Body of pancreas (tissue), 4 donors: Measurements from ENCODE around the gene ZNF236. TPM values are rescaled to one million over a fixed set of nuclear protein-coding genes. Genes with fewer than 3 reads are reported as not detected.
A peak's percentile ranks its signal among the peaks of the same experiment; 100 is the strongest.

ENCODE experiments used
- ATAC-seq: fragments of 150-250 bp; one replicate; pipeline ENCODE4 v1.9.1; 2016
- DNase-seq, 4 donors: peaks; one replicate each; pipeline ENCODE4 v3.0.0-alpha.2; 2019
- H3K27ac ChIP-seq, 4 donors: fragments of 200-600 bp; sonication (generic); 1 replicate in 3 of 4; 2 replicates in 1 of 4; pipeline versions ENCODE4 v1.5.1 to v1.6.1; 2016 to 2019; ENCODE audit warnings: mild to moderate bottlenecking in 1 of 4, mixed read lengths in 1 of 4, moderate library complexity in 1 of 4
- H3K27me3 ChIP-seq, 2 donors: fragments of 200-600 bp; sonication (generic); one replicate each; pipeline ENCODE4 v1.6.0; 2016; ENCODE audit warnings: mild to moderate bottlenecking in 1 of 2
- H3K36me3 ChIP-seq, 2 donors: fragments of 200-600 bp; sonication (generic); replicated peaks in 1 of 2; 2 replicates each; pipeline ENCODE4 v1.5.1; 2016; ENCODE audit warnings: low read depth in 2 of 2; ENCODE audit not compliant: insufficient read depth in 1 of 2
- H3K4me1 ChIP-seq: fragments of 200-600 bp; sonication (generic); one replicate; pipeline ENCODE4 v1.6.0; 2016
- H3K4me3 ChIP-seq, 2 donors: fragments of 200-600 bp; sonication (generic); 1 replicate in 1 of 2; 2 replicates in 1 of 2; pipeline ENCODE4 v1.5.1; 2016 to 2019
- H3K9me3 ChIP-seq, 3 donors: fragments of 200-600 bp; sonication (generic); 1 replicate in 2 of 3; 2 replicates in 1 of 3; pipeline ENCODE4 v1.5.1; 2016
- POLR2A ChIP-seq, 3 donors: fragments of 450-650 bp; IDR thresholded peaks; one replicate each; pipeline ENCODE4 v1.6.1; 2016; ENCODE audit warnings: antibody characterized with exemption in 3 of 3, mild to moderate bottlenecking in 2 of 3
- WGBS, 2 donors: methylation state at CpG; one replicate each; pipeline ENCODE4 v1.1.5; 2017; 5-methylcytosine and 5-hydroxymethylcytosine counted together
- intact Hi-C: fragments of 100-400 bp; cut with DNase I; formaldehyde crosslinking; loops from one replicate; pipeline ENCODE4 v1.15.1; 2023
- total RNA-seq, 2 donors: library from RNA; depleted of rRNA; stranded (reverse); fragments of >200 nt; gene quantifications; one replicate each; pipeline ENCODE4 v1.1.0, GENCODE V29; 2016
- TF ChIP-seq, protein P1 (sequence below), 7 experiments: fragments of 450-650 bp in 4 of 7; fragments of 200-600 bp in 3 of 7; sonication (generic) in 3 of 7; IDR thresholded peaks; one replicate each; pipeline ENCODE4 v1.5.1; 2016 to 2019; ENCODE audit warnings: antibody characterized with exemption in 7 of 7

ZNF236 gene
- total RNA-seq, 2 donors from 2014 or later: 9.6 to 22.7 TPM

DNA sequence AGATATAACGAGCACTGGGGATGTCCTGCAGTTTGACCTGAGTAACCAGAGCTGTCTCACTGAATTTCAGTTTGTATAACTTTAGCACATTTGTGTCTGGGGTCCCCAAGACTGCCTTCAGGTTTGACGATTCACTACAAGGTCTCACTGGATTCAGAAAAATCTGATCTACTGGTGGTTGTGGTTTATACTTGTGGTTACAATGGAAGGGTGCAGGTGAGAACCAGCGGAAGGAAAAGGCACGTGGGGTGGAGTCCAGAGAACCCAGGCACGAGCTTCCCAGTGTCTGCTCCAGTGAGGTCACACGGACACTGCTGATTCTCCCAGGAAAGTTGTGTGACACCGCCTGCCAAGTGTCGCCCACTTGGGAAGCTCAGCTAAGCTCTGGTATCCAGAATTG lies 126.0 kb downstream of the ZNF236 start:
- H3K9me3 ChIP-seq: no peaks in the 10 kb centered on the region
- intact Hi-C loops: no loop called here
- DNase-seq: no peak

DNA sequence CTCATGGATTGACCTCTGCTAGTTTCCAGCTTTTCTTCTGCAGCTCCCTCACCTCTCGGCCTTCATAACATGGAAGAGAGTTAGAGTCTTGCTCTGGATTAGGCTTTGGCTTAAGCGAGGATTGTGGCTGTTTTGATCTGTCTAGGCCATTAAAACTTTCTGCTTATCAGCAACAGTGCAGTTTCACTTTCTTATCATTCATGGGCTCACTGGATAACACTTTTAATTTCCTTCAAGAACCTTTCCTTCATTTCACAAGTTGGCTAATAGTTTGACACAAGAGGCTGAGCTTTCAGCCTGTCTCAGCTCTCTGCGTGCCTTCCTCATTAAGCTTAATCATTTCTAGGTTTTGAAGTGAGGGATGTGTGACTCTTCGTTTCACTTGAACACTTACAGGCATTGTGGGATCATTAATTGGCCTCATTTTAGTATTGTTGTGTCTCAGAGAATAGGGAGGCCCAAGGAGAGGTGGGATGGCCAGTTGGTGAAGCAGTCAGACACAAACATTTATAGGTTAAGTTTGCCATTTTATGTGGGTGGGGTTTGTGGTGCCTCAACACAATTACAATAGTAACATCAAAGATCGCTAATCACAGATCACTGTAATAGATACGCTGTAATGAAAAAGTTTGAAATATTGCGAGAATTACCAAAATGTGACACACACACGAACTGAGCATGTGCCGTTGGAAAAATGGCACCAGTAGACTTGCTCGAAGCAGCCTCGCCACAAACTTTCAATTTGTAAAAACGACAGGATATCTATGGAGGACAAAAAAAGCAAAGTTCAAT lies 129.3 kb downstream of the ZNF236 start:
- Histone ChIP-seq H3K27ac (no peak overlapping the region), H3K4me1 (peaks cover 19% of the 10 kb centered on the region), H3K9me3 (no peaks in the 10 kb centered on the region), H3K27me3 (no peaks in the 10 kb centered on the region), H3K36me3 (no peaks in the 10 kb centered on the region), H3K4me3 (no peak overlapping the region)
- 86% methylated on average over 12 of the region's 12 CpGs for WGBS, 2 donors
- no peak for ATAC-seq
- intact Hi-C loops: no loop called here
- no peak for DNase-seq
- TF ChIP-seq POLR2A (IDR thresholded peaks at IDR 0.05): no peak
- TF ChIP-seq, protein P1, sequence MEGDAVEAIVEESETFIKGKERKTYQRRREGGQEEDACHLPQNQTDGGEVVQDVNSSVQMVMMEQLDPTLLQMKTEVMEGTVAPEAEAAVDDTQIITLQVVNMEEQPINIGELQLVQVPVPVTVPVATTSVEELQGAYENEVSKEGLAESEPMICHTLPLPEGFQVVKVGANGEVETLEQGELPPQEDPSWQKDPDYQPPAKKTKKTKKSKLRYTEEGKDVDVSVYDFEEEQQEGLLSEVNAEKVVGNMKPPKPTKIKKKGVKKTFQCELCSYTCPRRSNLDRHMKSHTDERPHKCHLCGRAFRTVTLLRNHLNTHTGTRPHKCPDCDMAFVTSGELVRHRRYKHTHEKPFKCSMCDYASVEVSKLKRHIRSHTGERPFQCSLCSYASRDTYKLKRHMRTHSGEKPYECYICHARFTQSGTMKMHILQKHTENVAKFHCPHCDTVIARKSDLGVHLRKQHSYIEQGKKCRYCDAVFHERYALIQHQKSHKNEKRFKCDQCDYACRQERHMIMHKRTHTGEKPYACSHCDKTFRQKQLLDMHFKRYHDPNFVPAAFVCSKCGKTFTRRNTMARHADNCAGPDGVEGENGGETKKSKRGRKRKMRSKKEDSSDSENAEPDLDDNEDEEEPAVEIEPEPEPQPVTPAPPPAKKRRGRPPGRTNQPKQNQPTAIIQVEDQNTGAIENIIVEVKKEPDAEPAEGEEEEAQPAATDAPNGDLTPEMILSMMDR (IDR thresholded peaks at IDR 0.05): no peak

More for the DNA sequence above, 126.0 kb downstream of the ZNF236 start:
- Histone ChIP-seq H3K4me1 (peaks cover 10% of the 10 kb centered on the region), H3K27ac (no peak overlapping the region), H3K27me3 (no peaks in the 10 kb centered on the region), H3K4me3 (no peak overlapping the region), H3K36me3 (no peaks in the 10 kb centered on the region)
- TF ChIP-seq, protein P1 (IDR thresholded peaks at IDR 0.05): no peak
- no peak for TF ChIP-seq POLR2A (IDR thresholded peaks at IDR 0.05)
- no peak for ATAC-seq
- 90 to 92% methylated on average over 7 to 8 of the region's 8 CpGs for WGBS, 2 donors

DNA sequence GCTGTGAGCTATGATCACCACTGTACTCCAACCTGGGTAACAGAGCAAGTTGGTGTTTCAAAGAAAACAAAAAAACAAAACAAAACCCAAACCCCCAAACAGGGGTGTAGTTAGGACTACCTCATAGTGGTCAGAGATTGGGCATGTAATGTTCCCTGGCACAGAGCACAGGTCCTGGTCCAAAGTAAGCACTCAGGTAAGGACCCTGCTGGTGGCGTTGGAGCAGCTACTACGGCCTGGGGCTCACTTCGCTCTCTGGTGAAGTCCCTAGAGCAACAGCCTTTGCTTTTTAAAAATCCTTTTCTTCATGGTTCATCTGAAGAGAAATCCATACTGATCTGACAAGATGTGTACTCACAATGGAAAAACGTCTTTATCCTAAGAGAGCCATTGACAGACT lies 130.4 kb downstream of the ZNF236 start:
- WGBS, 2 donors: 65 to 68% methylated on average over 4 of the region's 4 CpGs
- peak overlapping the region; percentile 48 to 69 (median 57) for H3K27ac ChIP-seq
- intact Hi-C loops: no loop called here
- H3K9me3 ChIP-seq: no peaks in the 10 kb centered on the region
- H3K4me3 ChIP-seq: no peak overlapping the region
- no peaks in the 10 kb centered on the region for H3K36me3 ChIP-seq
- DNase-seq (no peak), ATAC-seq (no peak)
- peaks cover 19% of the 10 kb centered on the region for H3K4me1 ChIP-seq
- H3K27me3 ChIP-seq: no peaks in the 10 kb centered on the region
- TF ChIP-seq, protein P1 (IDR thresholded peaks at IDR 0.05): no peak
- no peak for TF ChIP-seq POLR2A (IDR thresholded peaks at IDR 0.05)

DNA sequence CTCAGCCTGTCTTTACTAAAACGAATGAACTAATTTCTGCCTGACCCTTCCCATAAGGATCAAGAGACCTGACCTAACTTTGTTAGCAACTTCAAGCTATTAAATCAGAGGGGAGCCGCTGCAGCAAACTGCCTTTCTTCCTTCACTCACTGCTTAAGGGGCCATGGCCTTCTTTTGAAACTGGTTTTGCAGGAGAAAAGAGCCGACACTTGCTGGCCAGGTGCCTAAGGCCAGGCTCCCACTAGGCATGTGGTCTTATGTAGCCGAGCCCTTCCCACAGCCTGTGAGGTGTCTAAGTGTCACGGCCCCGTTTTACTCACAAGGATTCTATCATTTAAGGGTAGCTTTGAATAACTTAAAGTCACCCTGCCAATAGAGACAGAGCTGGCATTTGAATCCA lies 130.8 kb downstream of the ZNF236 start:
- peaks cover 19% of the 10 kb centered on the region for H3K4me1 ChIP-seq
- ATAC-seq: peak; percentile 22
- H3K4me3 ChIP-seq: no peak overlapping the region

More for the DNA sequence above, 130.8 kb downstream of the ZNF236 start:
- DNase-seq: peak; percentile 52 to 82 (median 64)
- H3K36me3 ChIP-seq: no peaks in the 10 kb centered on the region
- intact Hi-C loops: no loop called here
- no peaks in the 10 kb centered on the region for H3K9me3 ChIP-seq
- no peaks in the 10 kb centered on the region for H3K27me3 ChIP-seq
- WGBS, 2 donors: 13 to 21% methylated on average over 6 of the region's 6 CpGs
- peak overlapping the region; percentile 48 to 69 (median 57) for H3K27ac ChIP-seq
- TF ChIP-seq, protein P1 (IDR thresholded peaks at IDR 0.05): no peak
- no peak for TF ChIP-seq POLR2A (IDR thresholded peaks at IDR 0.05)
